Progenitor cell of endocrine pancreas (in vitro differentiated cells): ENCODE measurements around the gene STARD10. TPM values are rescaled to one million over a fixed set of nuclear protein-coding genes. Genes with fewer than 3 reads are reported as not detected.

Experiments
- DNase-seq: peaks from one replicate; pipeline ENCODE4 v3.0.0; 2021; ENCODE audit warnings: low spot score; ENCODE audit not compliant: unreplicated experiment
- H3K27ac Mint-ChIP-seq: 2 replicates; pipeline ENCODE4 v1.8.0; 2021; ENCODE audit warnings: mild to moderate bottlenecking, moderate library complexity, mixed read lengths
- H3K27me3 Mint-ChIP-seq: 2 replicates; pipeline ENCODE4 v1.8.0; 2021; ENCODE audit warnings: mixed read lengths
- H3K36me3 Mint-ChIP-seq: 2 replicates; pipeline ENCODE4 v1.8.0; 2022; ENCODE audit warnings: mixed read lengths; ENCODE audit not compliant: insufficient read depth
- H3K4me1 Mint-ChIP-seq: 2 replicates; pipeline ENCODE4 v1.8.0; 2021; ENCODE audit warnings: low read depth, mixed read lengths
- H3K4me3 Mint-ChIP-seq: 2 replicates; pipeline ENCODE4 v1.8.0; 2021; ENCODE audit warnings: low read depth, mild to moderate bottlenecking, moderate library complexity, mixed read lengths
- H3K9me3 Mint-ChIP-seq: 2 replicates; pipeline ENCODE4 v1.8.0; 2021; ENCODE audit warnings: low read depth, mixed read lengths
- CTCF ChIP-seq: fragments of 200-600 bp; sonication (generic); IDR thresholded peaks from one replicate; pipeline ENCODE4 v1.5.0; 2021; ENCODE audit warnings: antibody characterized with exemption, mild to moderate bottlenecking; ENCODE audit not compliant: unreplicated experiment
- total RNA-seq: library from RNA; stranded (reverse); gene quantifications from 2 replicates; pipeline ENCODE4 v1.2.1, GENCODE V29; 2021

The STARD10 gene
- total RNA-seq, 1 donor from 2014 or later: 212 TPM

- Mint-ChIP-seq H3K9me3 (no peaks in the 10 kb centered on the region), H3K27ac (no peak overlapping the region), H3K27me3 (no peaks in the 10 kb centered on the region), H3K4me1 (no peaks in the 10 kb centered on the region), H3K36me3 (peaks cover 15% of the 10 kb centered on the region), H3K4me3 (no peak overlapping the region)
- no peak for DNase-seq
- no peak for TF ChIP-seq CTCF
Observed at GRCh38 chr11:72838691-72839305, 45.0 kb upstream of the STARD10 start.

DNA sequence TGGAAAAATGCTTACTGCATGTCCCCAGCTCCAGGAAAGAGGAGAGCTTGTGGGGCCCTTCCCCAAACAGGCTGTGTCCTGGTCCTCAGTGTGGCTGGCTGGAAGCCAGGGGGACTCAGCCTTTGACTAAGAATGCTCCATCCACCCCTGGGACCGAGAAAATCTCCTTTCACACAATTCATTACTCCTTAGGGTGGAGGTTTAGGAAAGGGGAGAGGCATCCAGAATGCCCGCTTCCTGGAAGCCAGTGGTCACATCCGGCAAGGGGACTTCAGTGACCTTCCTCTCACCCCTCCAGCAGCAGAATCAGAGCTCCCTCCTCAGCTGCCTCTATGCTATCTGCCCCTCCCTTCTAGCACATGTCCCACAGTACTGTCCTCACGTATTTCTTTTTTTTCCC lies 42.3 kb upstream of the STARD10 start:
- Mint-ChIP-seq H3K4me3 (no peak overlapping the region), H3K27me3 (no peaks in the 10 kb centered on the region), H3K36me3 (peaks cover 6% of the 10 kb centered on the region), H3K4me1 (peaks cover 2% of the 10 kb centered on the region), H3K27ac (no peak overlapping the region), H3K9me3 (no peaks in the 10 kb centered on the region)
- DNase-seq: no peak
- no peak for TF ChIP-seq CTCF

DNA sequence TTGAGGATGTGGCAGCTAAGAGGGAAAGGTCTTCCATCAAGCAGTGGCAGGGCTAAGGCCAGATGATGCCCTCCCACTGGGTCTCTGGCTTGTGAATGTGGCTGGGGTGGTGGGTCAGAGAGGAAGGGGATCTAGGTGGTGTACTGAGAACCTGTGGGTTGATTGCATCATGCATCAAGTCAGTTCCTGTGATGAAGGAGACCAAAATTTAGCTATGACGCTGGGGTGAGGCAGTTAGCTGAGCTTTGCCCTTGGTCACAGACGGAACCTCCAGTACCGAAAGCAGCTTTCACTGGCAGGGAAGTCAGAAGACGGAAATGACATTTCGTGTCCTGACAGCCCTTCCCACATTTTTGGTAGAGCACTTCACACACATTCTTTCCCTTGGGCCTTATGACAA lies 41.1 kb upstream of the STARD10 start:
- DNase-seq: no peak
- Mint-ChIP-seq H3K36me3 (peaks cover 2% of the 10 kb centered on the region), H3K27me3 (no peaks in the 10 kb centered on the region), H3K27ac (no peak overlapping the region), H3K9me3 (no peaks in the 10 kb centered on the region), H3K4me3 (no peak overlapping the region), H3K4me1 (peaks cover 2% of the 10 kb centered on the region)
- TF ChIP-seq CTCF: no peak

- no peak overlapping the region for H3K27ac Mint-ChIP-seq
- no peaks in the 10 kb centered on the region for H3K27me3 Mint-ChIP-seq
- no peak for TF ChIP-seq CTCF
- no peak overlapping the region for H3K4me3 Mint-ChIP-seq
- no peaks in the 10 kb centered on the region for H3K9me3 Mint-ChIP-seq
- H3K4me1 Mint-ChIP-seq: peaks cover 2% of the 10 kb centered on the region
- DNase-seq: no peak
- H3K36me3 Mint-ChIP-seq: peaks cover 4% of the 10 kb centered on the region
Observed at GRCh38 chr11:72833811-72834493, 40.1 kb upstream of the STARD10 start.

DNA sequence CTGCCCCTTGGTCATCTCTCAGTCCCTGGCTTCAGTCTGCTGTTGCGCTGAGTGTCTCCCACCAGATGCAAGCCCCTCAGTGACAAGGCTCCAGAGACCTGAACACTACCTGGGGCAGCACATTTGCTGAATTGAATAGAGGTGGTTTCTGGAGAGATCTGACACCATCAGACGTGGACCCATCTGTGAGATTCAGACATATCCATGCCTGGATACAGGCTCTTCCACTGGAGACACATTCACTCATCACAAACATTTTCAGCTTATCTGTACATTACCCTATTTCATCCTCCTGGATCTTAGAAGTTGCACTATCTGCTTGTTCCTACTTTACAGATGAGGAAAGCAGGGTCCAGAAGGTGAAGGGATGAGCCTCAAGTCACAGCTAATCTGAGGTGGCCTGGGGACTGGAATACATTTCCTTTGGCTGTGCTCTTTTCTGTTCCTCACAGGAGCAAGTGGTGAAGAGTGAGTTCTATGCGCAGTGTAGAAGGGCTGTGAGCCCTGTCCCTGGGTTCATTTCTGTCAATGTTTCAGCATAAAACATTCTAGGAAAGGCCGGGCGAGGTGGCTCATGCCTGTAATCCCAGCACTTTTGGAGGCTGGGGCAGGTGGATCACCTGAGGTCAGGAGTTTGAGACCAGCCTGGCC lies 39.4 kb upstream of the STARD10 start:
- no peak for TF ChIP-seq CTCF
- Mint-ChIP-seq H3K4me1 (peaks cover 2% of the 10 kb centered on the region), H3K27ac (no peak overlapping the region)

More for the DNA sequence above, 39.4 kb upstream of the STARD10 start:
- Mint-ChIP-seq H3K9me3 (no peaks in the 10 kb centered on the region), H3K27me3 (no peaks in the 10 kb centered on the region), H3K4me3 (no peak overlapping the region), H3K36me3 (peaks cover 4% of the 10 kb centered on the region)
- DNase-seq: no peak
